Choroid plexus epithelial cell (primary cell): Measurements from ENCODE around the gene TRAF2.

Source experiments
- DNase-seq: peaks from one replicate; pipeline ENCODE4 v3.0.0-alpha.2; 2010; ENCODE audit warnings: low read depth
- H3K4me3 ChIP-seq: 2 replicates; pipeline ENCODE4 v1.5.1; 2011; ENCODE audit warnings: low read depth, mild to moderate bottlenecking, control low read depth, low read length, moderate library complexity
- TF ChIP-seq, protein P1 (sequence below): conservative IDR thresholded peaks from 2 replicates; pipeline ENCODE4 v1.5.1; 2011; ENCODE audit warnings: low read depth, mild to moderate bottlenecking, control low read depth, inconsistent platforms, low read length, moderate library complexity

TRAF2 gene

DNA sequence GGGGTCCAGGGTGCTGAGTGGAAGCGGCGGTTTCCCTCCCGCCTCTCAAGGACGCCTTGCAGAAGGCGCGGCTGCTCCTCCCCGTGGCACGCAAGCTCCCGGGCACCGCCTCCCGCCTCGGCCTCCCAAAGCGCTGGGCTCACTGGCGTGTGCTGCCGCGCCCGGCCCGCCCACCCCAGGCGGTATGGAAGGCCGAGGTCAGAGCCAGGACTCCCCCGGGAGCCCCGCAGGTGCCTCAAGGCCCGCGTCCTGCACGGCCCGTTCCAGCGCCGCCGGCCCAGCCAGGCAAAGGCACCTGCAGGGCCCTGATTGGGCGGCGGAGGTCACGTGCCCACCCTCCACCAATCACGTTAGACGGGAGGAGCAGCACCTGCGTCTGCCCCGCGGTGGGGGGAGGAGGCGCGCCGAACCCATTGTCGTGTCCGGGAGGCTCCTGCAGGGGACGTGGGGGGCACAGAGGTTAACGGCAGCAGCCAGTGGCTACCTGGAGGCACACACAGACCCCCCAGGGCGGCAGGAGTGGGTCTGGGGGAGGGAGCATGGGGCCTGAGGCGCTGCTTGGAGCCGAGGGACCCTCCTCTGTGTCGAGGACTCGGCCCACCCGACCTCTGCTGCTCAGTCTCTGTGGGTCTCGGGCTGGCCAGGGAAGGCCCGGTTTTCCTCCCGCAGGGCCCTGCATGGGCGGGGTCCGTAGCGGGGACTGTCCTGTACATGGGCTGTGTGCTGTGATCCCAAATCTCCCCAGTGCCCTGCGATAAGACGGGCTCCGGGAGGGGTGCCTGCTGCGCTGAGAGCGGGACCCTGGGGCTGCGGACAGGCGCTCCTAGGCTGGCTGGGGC, 63.7 kb downstream of the TRAF2 start:
- peak; percentile 83 for DNase-seq
- TF ChIP-seq, protein P1, sequence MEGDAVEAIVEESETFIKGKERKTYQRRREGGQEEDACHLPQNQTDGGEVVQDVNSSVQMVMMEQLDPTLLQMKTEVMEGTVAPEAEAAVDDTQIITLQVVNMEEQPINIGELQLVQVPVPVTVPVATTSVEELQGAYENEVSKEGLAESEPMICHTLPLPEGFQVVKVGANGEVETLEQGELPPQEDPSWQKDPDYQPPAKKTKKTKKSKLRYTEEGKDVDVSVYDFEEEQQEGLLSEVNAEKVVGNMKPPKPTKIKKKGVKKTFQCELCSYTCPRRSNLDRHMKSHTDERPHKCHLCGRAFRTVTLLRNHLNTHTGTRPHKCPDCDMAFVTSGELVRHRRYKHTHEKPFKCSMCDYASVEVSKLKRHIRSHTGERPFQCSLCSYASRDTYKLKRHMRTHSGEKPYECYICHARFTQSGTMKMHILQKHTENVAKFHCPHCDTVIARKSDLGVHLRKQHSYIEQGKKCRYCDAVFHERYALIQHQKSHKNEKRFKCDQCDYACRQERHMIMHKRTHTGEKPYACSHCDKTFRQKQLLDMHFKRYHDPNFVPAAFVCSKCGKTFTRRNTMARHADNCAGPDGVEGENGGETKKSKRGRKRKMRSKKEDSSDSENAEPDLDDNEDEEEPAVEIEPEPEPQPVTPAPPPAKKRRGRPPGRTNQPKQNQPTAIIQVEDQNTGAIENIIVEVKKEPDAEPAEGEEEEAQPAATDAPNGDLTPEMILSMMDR = no peak
- H3K4me3 ChIP-seq = peak overlapping the region; percentile 59

DNA sequence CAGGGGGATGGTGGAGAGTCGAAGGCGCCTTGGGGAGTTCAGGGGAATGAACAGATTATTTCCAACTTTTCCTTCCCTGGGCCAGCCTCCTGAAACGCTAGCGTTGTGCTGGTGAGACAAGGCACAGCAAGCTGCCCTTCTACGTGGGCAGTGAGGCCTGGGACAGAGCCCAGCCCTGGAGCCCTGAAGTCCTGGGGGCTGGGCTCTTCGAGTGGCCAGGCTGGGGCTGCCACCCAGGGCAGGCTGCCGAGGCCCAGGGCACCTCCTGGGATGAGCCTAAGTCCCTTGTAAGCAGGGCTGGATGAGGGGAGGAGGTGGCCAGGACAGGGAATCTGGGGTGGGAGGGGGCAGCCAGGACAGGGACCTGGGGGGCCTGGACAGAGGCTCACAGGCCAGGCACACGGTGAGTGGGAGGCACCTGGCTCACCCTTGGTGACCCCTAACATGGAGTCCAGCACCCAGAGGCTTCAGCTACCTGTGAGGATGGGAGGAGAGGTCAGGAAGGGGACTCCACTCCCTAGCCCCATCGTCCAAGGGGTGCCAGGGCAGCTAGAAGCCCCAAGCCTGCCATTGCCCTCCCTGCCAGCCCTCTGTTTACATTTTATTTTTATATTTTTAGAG, 64.5 kb downstream of the TRAF2 start:
- TF ChIP-seq, protein P1 = no peak
- DNase-seq = no peak
- no peak overlapping the region for H3K4me3 ChIP-seq

DNA sequence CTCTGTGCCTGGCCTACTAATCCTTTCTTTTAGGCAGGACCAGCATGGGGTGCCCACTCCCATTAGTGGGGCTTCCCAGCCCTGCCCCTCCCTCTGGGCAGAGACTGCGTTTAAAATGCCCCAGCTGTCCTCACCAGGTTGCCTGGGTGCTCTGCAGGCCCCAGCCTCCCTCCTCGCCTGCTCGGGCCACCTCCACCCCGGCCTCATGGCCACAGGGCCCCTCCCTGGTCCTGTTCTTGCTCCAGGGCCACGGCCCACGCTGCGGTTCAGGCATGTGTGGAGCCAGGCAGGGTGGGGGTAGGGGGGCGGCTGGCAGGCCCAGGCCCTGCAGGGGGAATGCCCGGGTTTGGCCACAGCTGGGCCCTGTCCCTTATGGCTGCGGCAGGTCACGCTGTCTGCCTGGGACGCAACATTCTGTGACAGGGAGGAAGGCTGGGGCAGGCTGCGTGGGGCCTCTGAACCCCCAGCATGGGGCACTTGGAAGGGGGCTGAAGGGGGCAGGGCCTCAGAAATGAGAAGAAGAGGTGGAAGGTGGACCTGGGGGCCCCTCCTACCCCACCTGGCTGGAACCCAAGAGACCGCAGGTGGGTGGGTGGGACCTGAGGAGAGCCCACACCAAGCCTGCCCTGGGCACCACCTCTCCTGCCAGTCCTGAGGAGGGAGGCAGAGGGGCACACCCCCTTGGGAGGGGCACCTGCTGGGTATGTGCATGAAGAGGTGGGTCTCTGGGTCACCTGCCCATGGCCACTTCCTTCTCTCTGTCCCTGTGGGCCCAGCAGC, 65.4 kb downstream of the TRAF2 start, which contains the start of gene LCN12:
TSS of gene LCN12 (plus strand) at position 733 of the 780 bp plus-strand sequence. CDS start 55 bp downstream, outside the sequence.
- TF ChIP-seq, protein P1 = no peak
- H3K4me3 ChIP-seq = no peak within 1 kb of the TSS
- no peak for DNase-seq

DNA sequence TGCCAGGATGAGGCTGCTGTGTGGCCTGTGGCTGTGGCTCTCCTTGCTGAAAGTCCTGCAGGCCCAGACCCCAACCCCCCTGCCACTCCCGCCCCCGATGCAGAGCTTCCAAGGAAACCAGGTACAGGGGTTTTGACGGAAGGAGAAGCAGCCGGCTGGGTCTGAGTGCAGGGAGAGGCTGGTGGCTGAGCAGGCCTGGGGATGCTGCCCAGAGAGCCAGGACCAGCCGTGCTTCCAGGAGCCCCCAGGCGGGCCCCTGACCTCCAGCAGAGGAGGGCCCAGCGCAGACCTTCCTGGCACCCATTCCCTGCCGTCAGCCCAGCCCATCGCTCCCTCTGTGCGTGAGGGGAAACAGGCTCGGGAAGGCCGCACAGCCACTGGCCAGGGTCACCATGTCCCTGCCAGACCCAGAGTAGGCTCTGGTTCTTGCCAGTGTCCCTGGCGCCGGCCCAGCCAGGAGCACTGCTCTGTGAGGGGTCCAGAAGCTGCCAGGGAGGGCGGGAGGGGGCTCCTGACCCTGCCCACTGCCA, 66.1 kb downstream of the TRAF2 start:
- DNase-seq = no peak
- TF ChIP-seq, protein P1 = no peak
- H3K4me3 ChIP-seq = no peak overlapping the region

DNA sequence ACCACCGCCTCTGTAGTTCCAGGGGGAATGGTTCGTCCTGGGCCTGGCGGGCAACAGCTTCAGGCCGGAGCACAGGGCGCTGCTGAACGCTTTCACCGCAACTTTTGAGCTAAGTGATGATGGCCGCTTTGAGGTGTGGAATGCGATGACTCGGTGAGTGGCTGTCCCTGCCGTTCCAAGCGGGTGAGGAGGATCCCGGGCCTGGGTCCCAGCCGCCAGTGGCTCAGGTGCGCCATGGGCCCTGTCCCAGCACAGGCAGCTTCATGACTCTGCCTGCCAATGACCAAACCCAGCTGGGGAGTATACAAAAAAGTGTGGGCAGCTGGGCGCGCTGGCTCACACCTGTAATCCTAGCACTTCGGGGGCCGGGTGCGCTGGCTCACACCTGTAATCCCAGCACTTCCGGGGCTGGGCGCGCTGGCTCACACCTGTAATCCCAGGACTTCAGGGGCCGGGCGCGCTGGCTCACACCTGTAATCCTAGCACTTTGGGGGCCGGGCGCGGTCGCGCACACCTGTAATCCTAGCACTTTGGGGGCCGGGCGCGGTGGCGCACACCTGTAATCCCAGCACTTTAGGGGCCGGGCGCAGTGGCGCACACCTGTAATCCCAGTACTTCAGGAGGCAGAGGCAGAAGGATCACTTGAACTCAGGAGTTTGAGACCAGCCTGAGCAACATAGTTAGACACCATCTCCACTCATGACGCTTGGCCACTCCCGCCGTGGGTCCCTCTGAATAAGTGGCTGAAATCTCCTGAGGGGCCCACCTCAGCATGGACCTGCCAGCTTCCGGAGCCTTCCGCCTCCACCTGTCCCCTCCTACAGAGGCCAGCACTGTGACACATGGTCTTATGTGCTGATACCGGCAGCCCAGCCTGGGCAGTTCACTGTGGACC, 66.8 kb downstream of the TRAF2 start:
- DNase-seq = no peak
- TF ChIP-seq, protein P1 = no peak

DNA sequence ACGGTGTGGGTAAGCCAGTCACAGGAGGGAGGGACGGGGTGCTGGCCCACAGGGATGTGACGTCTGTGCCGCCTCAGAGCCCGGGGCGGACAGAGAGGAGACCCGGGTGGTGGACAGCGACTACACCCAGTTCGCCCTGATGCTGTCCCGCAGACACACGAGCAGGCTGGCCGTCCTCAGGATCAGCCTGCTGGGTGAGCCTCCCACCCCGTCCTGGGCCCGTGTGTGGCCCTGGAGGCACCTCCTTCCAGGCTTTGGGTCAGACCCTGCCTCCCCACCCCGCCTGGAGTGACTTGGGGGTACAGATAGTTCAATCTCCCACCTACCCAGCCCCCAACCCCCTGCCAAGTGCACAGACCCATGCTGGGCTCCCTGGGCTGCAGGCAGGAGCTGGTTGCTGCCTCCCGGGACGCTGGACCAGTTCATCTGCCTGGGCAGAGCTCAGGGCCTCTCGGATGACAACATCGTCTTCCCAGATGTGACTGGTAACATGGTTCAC, 67.5 kb downstream of the TRAF2 start:
- no peak for DNase-seq
- TF ChIP-seq, protein P1 = no peak
- H3K4me3 ChIP-seq = no peak overlapping the region

More for the DNA sequence above, 66.8 kb downstream of the TRAF2 start:
- H3K4me3 ChIP-seq = no peak overlapping the region
